SK-N-SH (cell line): ENCODE measurements around the gene SIM1. TPM values are rescaled to one million over a fixed set of nuclear protein-coding genes. Genes with fewer than 3 reads are reported as not detected.

Source experiments
- CTCF ChIA-PET: fragments of 300-600, 350-600 bp; formaldehyde crosslinking; extraction: SDS; loops from one replicate; lab custom pipeline; 2021; lab: Yijun Ruan, JAX
- POLR2A ChIA-PET: fragments of 350-600 bp; sonication (Branson Sonifier 250); formaldehyde crosslinking; extraction: SDS; loops from one replicate; lab custom pipeline; 2020; ENCODE audit warnings: antibody characterized with exemption, inconsistent platforms; lab: Yijun Ruan, JAX
- DNase-seq: peaks from one replicate; pipeline ENCODE4 v3.0.0; 2012
- H2AFZ ChIP-seq: fragments of 200-600 bp; sonication (generic); 2 replicates; pipeline ENCODE4 v1.8.1; 2016; ENCODE audit warnings: antibody characterized with exemption, mild to moderate bottlenecking, low read depth
- H3F3A ChIP-seq: fragments of 200-600 bp; sonication (generic); replicated peaks from 2 replicates; pipeline ENCODE3; 2016; ENCODE audit warnings: antibody characterized with exemption, mild to moderate bottlenecking; ENCODE audit not compliant: insufficient read depth
- H3K27ac ChIP-seq, 2 experiments: fragments of 200-500 bp in 1 of 2; fragments of 200-600 bp in 1 of 2; sonication (Bioruptor generic) in 1 of 2; sonication (generic), shearing (Covaris generic) in 1 of 2; 2 replicates each; pipeline versions ENCODE4 v1.5.1 to v1.6.1; 2014 to 2016; ENCODE audit warnings: low read depth in 2 of 2, inconsistent platforms in 1 of 2, low read length in 1 of 2, mild to moderate bottlenecking in 1 of 2, mixed read lengths in 1 of 2
- H3K27me3 ChIP-seq: fragments of 200-600 bp; sonication (generic), shearing (Covaris generic); 2 replicates; pipeline ENCODE4 v1.6.1; 2016; ENCODE audit warnings: mixed run types; ENCODE audit not compliant: insufficient read depth
- H3K36me3 ChIP-seq, 2 experiments: fragments of 200-500 bp in 1 of 2; fragments of 200-600 bp in 1 of 2; sonication (Bioruptor generic) in 1 of 2; sonication (generic) in 1 of 2; replicated peaks in 1 of 2; 2 replicates each; pipeline versions ENCODE3 to v1.5.1; 2014 to 2016; ENCODE audit warnings: low read length in 1 of 2, mild to moderate bottlenecking in 1 of 2; ENCODE audit not compliant: insufficient read depth in 2 of 2, control insufficient read depth in 1 of 2
- H3K4me1 ChIP-seq, 2 experiments: fragments of 200-500 bp in 1 of 2; fragments of 200-600 bp in 1 of 2; sonication (Bioruptor generic) in 1 of 2; sonication (generic), shearing (Covaris generic) in 1 of 2; 2 replicates each; pipeline versions ENCODE4 v1.5.1 to v1.6.1; 2014 to 2016; ENCODE audit warnings: low read depth in 1 of 2, low read length in 1 of 2, mixed run types in 1 of 2; ENCODE audit not compliant: insufficient read depth in 2 of 2, control insufficient read depth in 1 of 2
- H3K4me2 ChIP-seq: fragments of 200-600 bp; sonication (generic), shearing (Covaris generic); 2 replicates; pipeline ENCODE4 v1.6.1; 2017; ENCODE audit warnings: mixed run types
- H3K4me3 ChIP-seq, 2 experiments: fragments of 200-500 bp in 1 of 2; fragments of 200-600 bp in 1 of 2; sonication (Bioruptor generic) in 1 of 2; sonication (generic), shearing (Covaris generic) in 1 of 2; 2 replicates each; pipeline versions ENCODE4 v1.5.1 to v1.8.1; 2014 to 2016; ENCODE audit warnings: low read depth in 2 of 2, inconsistent platforms in 1 of 2, low read length in 1 of 2, mild to moderate bottlenecking in 1 of 2, mixed read lengths in 1 of 2, moderate library complexity in 1 of 2
- H3K79me2 ChIP-seq: fragments of 200-600 bp; sonication (generic); 2 replicates; pipeline ENCODE4 v1.8.1; 2017; ENCODE audit warnings: mild to moderate bottlenecking; ENCODE audit not compliant: insufficient read depth
- H3K9ac ChIP-seq: fragments of 200-600 bp; sonication (generic); 2 replicates; pipeline ENCODE4 v1.6.1; 2017; ENCODE audit warnings: mixed run types
- H3K9me2 ChIP-seq: fragments of 200-600 bp; sonication (generic); 2 replicates; pipeline ENCODE4 v1.6.1; 2017; ENCODE audit warnings: mixed run types
- H3K9me3 ChIP-seq: fragments of 200-600 bp; sonication (generic); 2 replicates; pipeline ENCODE4 v1.6.1; 2017; ENCODE audit warnings: mixed run types, mild to moderate bottlenecking, moderate library complexity
- H4K20me1 ChIP-seq: fragments of 200-600 bp; sonication (generic); 2 replicates; pipeline ENCODE4 v1.6.1; 2017; ENCODE audit warnings: mild to moderate bottlenecking, mixed run types; ENCODE audit not compliant: insufficient read depth
- CHD2 ChIP-seq: fragments of 150-350 bp; IDR thresholded peaks from 2 replicates; pipeline ENCODE4 v1.6.1; 2018; ENCODE audit warnings: low read length; ENCODE audit not compliant: partially characterized antibody
- CTCF ChIP-seq: fragments of 200-600 bp; sonication (generic); IDR thresholded peaks from 2 replicates; pipeline ENCODE4 v1.6.1; 2017; ENCODE audit warnings: antibody characterized with exemption, mild to moderate bottlenecking, moderate library complexity
- EZH2phosphoT487 ChIP-seq: fragments of 200-600 bp; sonication (generic); IDR thresholded peaks from 2 replicates; pipeline ENCODE4 v1.6.1; 2017; ENCODE audit warnings: low read depth, mixed run types, mild to moderate bottlenecking, antibody characterized with exemption, moderate library complexity, borderline replicate concordance
- FOSL2 ChIP-seq: IDR thresholded peaks from 2 replicates; pipeline ENCODE4 v1.4.0; 2012; ENCODE audit warnings: low read depth, mild to moderate bottlenecking, moderate library complexity, borderline replicate concordance
- FOXJ3 ChIP-seq: sonication (generic); formaldehyde crosslinking; IDR thresholded peaks from 2 replicates; pipeline ENCODE4 v1.5.1; 2020; ENCODE audit warnings: mild to moderate bottlenecking, missing genetic modification reagents
- FOXM1 ChIP-seq: IDR thresholded peaks from 2 replicates; pipeline ENCODE4 v1.4.0; 2012; ENCODE audit warnings: low read depth, mild to moderate bottlenecking
- GATA2 ChIP-seq: sonication (generic); formaldehyde crosslinking; IDR thresholded peaks from 2 replicates; pipeline ENCODE4 v1.5.0; 2020; ENCODE audit warnings: mild to moderate bottlenecking, missing genetic modification reagents
- IRF3 ChIP-seq: fragments of 150-350 bp; IDR thresholded peaks from 2 replicates; pipeline ENCODE4 v1.6.1; 2016; ENCODE audit warnings: mild to moderate bottlenecking, low read depth, low read length
- JUND ChIP-seq: IDR thresholded peaks from 2 replicates; pipeline ENCODE4 v1.4.0; 2012
- MEF2A ChIP-seq: IDR thresholded peaks from 2 replicates; pipeline ENCODE4 v1.4.0; 2012; ENCODE audit warnings: low read depth, borderline replicate concordance
- RAD21 ChIP-seq: IDR thresholded peaks from 2 replicates; pipeline ENCODE4 v1.6.1; 2012; ENCODE audit warnings: mild to moderate bottlenecking, low read length
- RCOR1 ChIP-seq: fragments of 150-350 bp; IDR thresholded peaks from 2 replicates; pipeline ENCODE4 v1.6.1; 2017; ENCODE audit warnings: antibody characterized with exemption, low read length
- RFX5 ChIP-seq: IDR thresholded peaks from 2 replicates; pipeline ENCODE4 v1.6.1; 2012; ENCODE audit warnings: mild to moderate bottlenecking, improper control_type of control experiment, low read length
- SMC3 ChIP-seq: IDR thresholded peaks from 2 replicates; pipeline ENCODE4 v1.6.1; 2012; ENCODE audit warnings: low read depth, low read length, improper control_type of control experiment
- TAF1 ChIP-seq: IDR thresholded peaks from 2 replicates; pipeline ENCODE4 v1.6.1; 2012; ENCODE audit warnings: low read depth, mild to moderate bottlenecking, low read length, moderate library complexity, borderline replicate concordance
- ZBTB33 ChIP-seq: IDR thresholded peaks from 2 replicates; pipeline ENCODE4 v1.4.0; 2012; ENCODE audit warnings: low read depth, borderline replicate concordance
- WGBS: methylation state at CpG from one replicate; pipeline ENCODE4 v1.1.6; 2017; ENCODE audit warnings: low lambda C conversion rate; 5-methylcytosine and 5-hydroxymethylcytosine counted together
- polyA plus RNA-seq, 3 experiments: library from polyadenylated mRNA; depleted of rRNA; stranded (reverse); fragments of >200 nt; gene quantifications; 2 replicates each; pipeline ENCODE4 v1.2.3, GENCODE V29; 2012
- TF ChIP-seq, protein P1 (sequence below): IDR thresholded peaks from 2 replicates; pipeline ENCODE4; 2012
- TF ChIP-seq, protein P2 (sequence below): IDR thresholded peaks from 2 replicates; pipeline ENCODE4 v1.4.0; 2012; ENCODE audit warnings: low read depth, borderline replicate concordance
- TF ChIP-seq, protein P3 (sequence below): IDR thresholded peaks from 2 replicates; pipeline ENCODE4 v1.4.0; 2012; ENCODE audit warnings: low read depth

SIM1 gene
- 0.02 TPM in 1 of 2 replicates, not detected in the other for polyA plus RNA-seq (2012; rRNA removed)
- 0.01 and 0.03 TPM in 2 replicates for polyA plus RNA-seq (2012; cell fraction: cytosol; rRNA removed)
- 0.01 TPM in 1 of 2 replicates, not detected in the other for polyA plus RNA-seq (2012; cell fraction: nucleus; rRNA removed)

GRCh38 chr6:100464903-100465700, at the start of gene SIM1:
TSS of gene SIM1 (minus strand) at chr6:100464921. CDS start at chr6:100463468, 1,453 bp downstream.
- Histone ChIP-seq H3K4me2 (peak within 1 kb of the TSS; percentile 65; the same call in 1 of the 2 replicates), H4K20me1 (0 out of 2 replicates have a peak, but pooled peaks cover 3% of the 10 kb centered on the region), H3K9me2 (no peaks in the 10 kb centered on the region), H3K27me3 (peaks cover 99% of the 10 kb centered on the region), H3K9ac (no peak within 1 kb of the TSS), H3K27ac (no peak within 1 kb of the TSS), H3F3A (peaks cover 5% of the 10 kb centered on the region), H3K4me1 (peaks cover 0 to 6% of the 10 kb centered on the region in 2 experiments; a peak in 1 of 4 replicates), H3K36me3 (no peaks in the 10 kb centered on the region), H3K79me2 (no peaks in the 10 kb centered on the region), H3K4me3 (peak within 1 kb of the TSS in 1 of 2 experiments; percentile 35; a peak in 2 of 4 replicates), H2AFZ (peak within 1 kb of the TSS; percentile 61; the same call in 1 of the 2 replicates), H3K9me3 (no peaks in the 10 kb centered on the region)
- 11% methylated on average over 50 of the region's 66 CpGs for WGBS
- CTCF ChIA-PET, result interaction anchor here (0.6 to 1.5 kb wide), 3 partner anchors 14 to 559 kb away, joined by 3 to 5 read pairs (median 4); no protein-coding TSS in a partner anchor
- peak; percentile 92 for DNase-seq
- POLR2A ChIA-PET, result no interaction called here
- TF ChIP-seq GATA2 (CRISPR knock-in tag) (no peak), IRF3 (peak; percentile 50; the same call in 1 of the 2 replicates), RFX5 (no peak), TAF1 (no peak), MEF2A (no peak), RCOR1 (no peak), ZBTB33 (no peak), FOSL2 (no peak), FOXM1 (no peak), FOXJ3 (CRISPR knock-in tag) (no peak), JUND (no peak), CTCF (no peak), SMC3 (no peak), EZH2phosphoT487 (peak; percentile 94; the same call in 1 of the 2 replicates), CHD2 (no peak), RAD21 (no peak)
- TF ChIP-seq, protein P1, sequence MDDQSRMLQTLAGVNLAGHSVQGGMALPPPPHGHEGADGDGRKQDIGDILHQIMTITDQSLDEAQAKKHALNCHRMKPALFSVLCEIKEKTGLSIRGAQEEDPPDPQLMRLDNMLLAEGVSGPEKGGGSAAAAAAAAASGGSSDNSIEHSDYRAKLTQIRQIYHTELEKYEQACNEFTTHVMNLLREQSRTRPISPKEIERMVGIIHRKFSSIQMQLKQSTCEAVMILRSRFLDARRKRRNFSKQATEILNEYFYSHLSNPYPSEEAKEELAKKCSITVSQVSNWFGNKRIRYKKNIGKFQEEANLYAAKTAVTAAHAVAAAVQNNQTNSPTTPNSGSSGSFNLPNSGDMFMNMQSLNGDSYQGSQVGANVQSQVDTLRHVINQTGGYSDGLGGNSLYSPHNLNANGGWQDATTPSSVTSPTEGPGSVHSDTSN, result peak; percentile 99
- TF ChIP-seq, protein P2, sequence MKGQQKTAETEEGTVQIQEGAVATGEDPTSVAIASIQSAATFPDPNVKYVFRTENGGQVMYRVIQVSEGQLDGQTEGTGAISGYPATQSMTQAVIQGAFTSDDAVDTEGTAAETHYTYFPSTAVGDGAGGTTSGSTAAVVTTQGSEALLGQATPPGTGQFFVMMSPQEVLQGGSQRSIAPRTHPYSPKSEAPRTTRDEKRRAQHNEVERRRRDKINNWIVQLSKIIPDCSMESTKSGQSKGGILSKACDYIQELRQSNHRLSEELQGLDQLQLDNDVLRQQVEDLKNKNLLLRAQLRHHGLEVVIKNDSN, result no peak
- TF ChIP-seq, protein P3, sequence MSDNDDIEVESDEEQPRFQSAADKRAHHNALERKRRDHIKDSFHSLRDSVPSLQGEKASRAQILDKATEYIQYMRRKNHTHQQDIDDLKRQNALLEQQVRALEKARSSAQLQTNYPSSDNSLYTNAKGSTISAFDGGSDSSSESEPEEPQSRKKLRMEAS, result no peak
